Activated effector memory CD4-positive, alpha-beta T cell treated with anti-CD3 and anti-CD28 coated beads, Interleukin-2, amount 50 U/mL, for 16 hours (primary cell): Measurements from ENCODE around the gene NDEL1.

Experiments used
- DNase-seq: peaks from one replicate; pipeline ENCODE4 v3.0.0-alpha.2; 2020

NDEL1 gene

GRCh38 chr17:8459107-8459506 lies 23.4 kb downstream of the NDEL1 start:
- DNase-seq: no peak

- no peak for DNase-seq
Measured at GRCh38 chr17:8459831-8460230, 24.1 kb downstream of the NDEL1 start.

GRCh38 chr17:8462564-8462963 lies 26.9 kb downstream of the NDEL1 start:
- DNase-seq: no peak

GRCh38 chr17:8463099-8463498 lies 27.4 kb downstream of the NDEL1 start:
- DNase-seq: no peak

GRCh38 chr17:8464941-8465340 lies 29.3 kb downstream of the NDEL1 start:
- no peak for DNase-seq

- no peak for DNase-seq
Measured at GRCh38 chr17:8465356-8465755, 29.7 kb downstream of the NDEL1 start.

GRCh38 chr17:8465759-8466158 lies 30.1 kb downstream of the NDEL1 start:
- no peak for DNase-seq

GRCh38 chr17:8466456-8466855 lies 30.8 kb downstream of the NDEL1 start:
- no peak for DNase-seq

- DNase-seq: no peak
Measured at GRCh38 chr17:8466873-8467272, 31.2 kb downstream of the NDEL1 start.

GRCh38 chr17:8467527-8467926 lies 31.8 kb downstream of the NDEL1 start:
- DNase-seq: no peak

GRCh38 chr17:8468127-8468526 lies 32.4 kb downstream of the NDEL1 start:
- DNase-seq: no peak

- no peak for DNase-seq
Measured at GRCh38 chr17:8468980-8469379, 33.3 kb downstream of the NDEL1 start.

- no peak for DNase-seq
Measured at GRCh38 chr17:8469964-8470363, 34.3 kb downstream of the NDEL1 start.

- no peak for DNase-seq
Measured at GRCh38 chr17:8470447-8471047, 34.9 kb downstream of the NDEL1 start.

GRCh38 chr17:8472663-8473062 lies 37.0 kb downstream of the NDEL1 start:
- DNase-seq: no peak

GRCh38 chr17:8473451-8474192 lies 37.9 kb downstream of the NDEL1 start:
- DNase-seq: no peak

GRCh38 chr17:8474826-8475225 lies 39.1 kb downstream of the NDEL1 start:
- DNase-seq: no peak

- DNase-seq: no peak
Measured at GRCh38 chr17:8475227-8475626, 39.5 kb downstream of the NDEL1 start.

- no peak for DNase-seq
Measured at GRCh38 chr17:8475781-8476180, 40.1 kb downstream of the NDEL1 start.

- no peak for DNase-seq
Measured at GRCh38 chr17:8476741-8477140, 41.1 kb downstream of the NDEL1 start.

- no peak for DNase-seq
Measured at GRCh38 chr17:8477171-8477570, 41.5 kb downstream of the NDEL1 start.

GRCh38 chr17:8477715-8478441 lies 42.2 kb downstream of the NDEL1 start:
- no peak for DNase-seq

- no peak for DNase-seq
Measured at GRCh38 chr17:8479431-8479947, 43.8 kb downstream of the NDEL1 start.
